ENCODE results near the gene ART1. TPM values are rescaled to one million over a fixed set of nuclear protein-coding genes. Genes with fewer than 3 reads are reported as not detected.

Gene ART1
- total RNA-seq, 1 experiment from 2014 or later = not detected

DNA sequence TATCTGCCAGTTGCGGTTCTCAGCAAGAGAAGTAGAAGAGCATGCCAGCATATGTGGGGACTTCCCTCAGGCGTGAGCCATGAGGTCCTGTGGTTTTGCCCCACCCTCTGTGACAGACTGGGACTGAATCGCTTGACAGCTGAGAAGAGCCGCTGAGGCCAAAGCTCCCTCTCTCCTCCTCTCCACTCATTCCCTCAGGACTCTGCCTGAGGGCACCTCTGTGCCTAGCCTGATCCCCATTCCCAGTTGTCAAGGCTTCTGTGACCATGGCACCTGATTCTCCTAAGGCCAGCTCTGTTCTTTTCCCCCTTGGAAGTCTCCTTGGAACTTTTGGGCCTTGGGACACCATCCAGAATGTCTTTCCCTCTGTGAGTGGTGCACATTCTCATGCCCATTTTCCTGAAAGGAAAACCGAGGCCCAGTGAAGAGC, 30.2 kb upstream of the ART1 start:
- Histone ChIP-seq H3K9ac (ENCODE audit: extremely low read depth, insufficient read length, low read length) (no peak overlapping the region), H3K9me3 (ENCODE audit: control insufficient read depth, low read depth, low read length) (no peaks in the 10 kb centered on the region), H3K79me1 (ENCODE audit: insufficient read depth, low read depth, low read length, poor library complexity, severe bottlenecking) (no peaks in the 10 kb centered on the region), H4K91ac (ENCODE audit: insufficient read length, low read depth, low read length) (no peak overlapping the region), H2AK5ac (ENCODE audit: insufficient read length, low read length) (no peak overlapping the region), H2BK120ac (ENCODE audit: low read depth, low read length, poor library complexity, severe bottlenecking) (no peak overlapping the region), H2BK20ac (ENCODE audit: low read depth, low read length, poor library complexity, severe bottlenecking) (no peak overlapping the region), H3K23me2 (ENCODE audit: insufficient read length, low read depth, low read length, poor library complexity, severe bottlenecking) (no peaks in the 10 kb centered on the region), H3K4ac (ENCODE audit: low read depth, low read length) (no peak overlapping the region), H3K56ac (ENCODE audit: insufficient read length, low read depth, low read length) (no peak overlapping the region), H2BK15ac (ENCODE audit: low read depth, low read length) (no peak overlapping the region), H3K14ac (ENCODE audit: insufficient read depth, low read length) (no peak overlapping the region), H3K23ac (ENCODE audit: insufficient read length, low read depth, low read length) (no peak overlapping the region), H4K8ac (replicated peaks; ENCODE audit: insufficient read length, low read depth, low read length) (no peak overlapping the region), H3K27me3 (ENCODE audit: insufficient read depth, low read length) (no peaks in the 10 kb centered on the region), H3K4me1 (ENCODE audit: insufficient read depth, low read length) (no peaks in the 10 kb centered on the region), H3K18ac (ENCODE audit: insufficient read length, low read depth, low read length) (no peak overlapping the region), H4K20me1 (ENCODE audit: control insufficient read depth, insufficient read depth, insufficient read length) (no peaks in the 10 kb centered on the region), H3K4me2 (ENCODE audit: insufficient read depth, insufficient read length, low read length) (no peak overlapping the region), H3T11ph (ENCODE audit: low read length) (no peak overlapping the region), H3K27ac (ENCODE audit: insufficient read length, low read depth, low read length) (no peak overlapping the region), H4K5ac (ENCODE audit: insufficient read length, low read depth, low read length) (no peak overlapping the region), H2AFZ (ENCODE audit: low read length) (no peak overlapping the region), H2BK5ac (ENCODE audit: insufficient read length, low read length) (no peak overlapping the region), H2BK12ac (ENCODE audit: insufficient read length, low read depth, low read length) (no peak overlapping the region), H3K79me2 (ENCODE audit: insufficient read depth, low read length) (no peaks in the 10 kb centered on the region)
- Mint-ChIP-seq H3K27me3 (ENCODE audit: low read depth) (no peaks in the 10 kb centered on the region), H3K4me3 (no peak overlapping the region), H3K9me3 (no peaks in the 10 kb centered on the region), H3K4me1 (peaks cover 17 to 18% of the 10 kb centered on the region in 2 experiments), H3K27ac (peak overlapping the region in 2 of 3 experiments; percentile 42 to 49; a peak in 3 of 7 replicates), H3K36me3 (ENCODE audit: insufficient read depth in 1 of 3, low read depth in 3 of 3) (no peaks in the 10 kb centered on the region; a peak in 1 of 7 replicates)
- no peak for DNase-seq
- no CpG with 5 or more reads among the region's 5 CpGs for WGBS (ENCODE audit: extremely low coverage, insufficient read length, low lambda C conversion rate)
- TF ChIP-seq, protein P1, sequence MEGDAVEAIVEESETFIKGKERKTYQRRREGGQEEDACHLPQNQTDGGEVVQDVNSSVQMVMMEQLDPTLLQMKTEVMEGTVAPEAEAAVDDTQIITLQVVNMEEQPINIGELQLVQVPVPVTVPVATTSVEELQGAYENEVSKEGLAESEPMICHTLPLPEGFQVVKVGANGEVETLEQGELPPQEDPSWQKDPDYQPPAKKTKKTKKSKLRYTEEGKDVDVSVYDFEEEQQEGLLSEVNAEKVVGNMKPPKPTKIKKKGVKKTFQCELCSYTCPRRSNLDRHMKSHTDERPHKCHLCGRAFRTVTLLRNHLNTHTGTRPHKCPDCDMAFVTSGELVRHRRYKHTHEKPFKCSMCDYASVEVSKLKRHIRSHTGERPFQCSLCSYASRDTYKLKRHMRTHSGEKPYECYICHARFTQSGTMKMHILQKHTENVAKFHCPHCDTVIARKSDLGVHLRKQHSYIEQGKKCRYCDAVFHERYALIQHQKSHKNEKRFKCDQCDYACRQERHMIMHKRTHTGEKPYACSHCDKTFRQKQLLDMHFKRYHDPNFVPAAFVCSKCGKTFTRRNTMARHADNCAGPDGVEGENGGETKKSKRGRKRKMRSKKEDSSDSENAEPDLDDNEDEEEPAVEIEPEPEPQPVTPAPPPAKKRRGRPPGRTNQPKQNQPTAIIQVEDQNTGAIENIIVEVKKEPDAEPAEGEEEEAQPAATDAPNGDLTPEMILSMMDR (conservative IDR thresholded peaks at IDR 0.05) = no peak
